Thoracic aorta (tissue), 2 donors: Measurements from ENCODE around the gene TBX6. TPM values are rescaled to one million over a fixed set of nuclear protein-coding genes. Genes with fewer than 3 reads are reported as not detected.

Source experiments
- ATAC-seq: fragments of 150-250 bp; one replicate; pipeline ENCODE4 v1.8.0; 2017; ENCODE audit warnings: low read depth; ENCODE audit not compliant: insufficient number of reproducible peaks, low FRiP score
- DNase-seq: peaks from one replicate; pipeline ENCODE4 v3.0.0-alpha.2; 2020; ENCODE audit warnings: low spot score
- H3K27ac ChIP-seq, 2 donors: fragments of 200-600 bp; sonication (generic); 1 replicate in 1 of 2; 2 replicates in 1 of 2; pipeline ENCODE4 v1.5.1; 2016; ENCODE audit warnings: mild to moderate bottlenecking in 2 of 2, moderate library complexity in 2 of 2
- H3K27me3 ChIP-seq: fragments of 200-600 bp; sonication (generic); replicated peaks from 2 replicates; pipeline ENCODE4 v1.6.0; 2016; ENCODE audit warnings: mild to moderate bottlenecking; ENCODE audit not compliant: insufficient read depth
- H3K36me3 ChIP-seq: fragments of 200-600 bp; sonication (generic); one replicate; pipeline ENCODE4 v1.5.1; 2016
- H3K4me1 ChIP-seq, 2 donors: fragments of 200-600 bp; sonication (generic); 1 replicate in 1 of 2; 2 replicates in 1 of 2; pipeline versions ENCODE4 v1.5.1 to v1.6.0; 2016; ENCODE audit warnings: low read depth in 2 of 2, mild to moderate bottlenecking in 1 of 2; ENCODE audit not compliant: control insufficient read depth in 1 of 2
- H3K4me3 ChIP-seq: fragments of 200-600 bp; sonication (generic); 2 replicates; pipeline ENCODE4 v1.5.1; 2016; ENCODE audit warnings: mild to moderate bottlenecking
- H3K9me3 ChIP-seq: fragments of 200-600 bp; sonication (generic); 2 replicates; pipeline ENCODE4 v1.5.1; 2016
- CTCF ChIP-seq: fragments of 200-600 bp; sonication (generic); IDR thresholded peaks from one replicate; pipeline ENCODE4 v1.5.1; 2019; ENCODE audit warnings: antibody characterized with exemption
- total RNA-seq, 2 donors: library from RNA; depleted of rRNA; stranded (reverse); fragments of >200 nt; gene quantifications; one replicate each; pipeline versions ENCODE4 v1.1.0 to v1.2.3, GENCODE V29; 2016

TBX6 gene
- under 1 TPM in 1 of 2 donors, not detected in 1; 0.56 TPM for total RNA-seq

- peaks cover 12% of the 10 kb centered on the region for H3K36me3 ChIP-seq
- peak within 1 kb of the TSS; percentile 73 for H3K4me3 ChIP-seq
- peak within 1 kb of the TSS; percentile 65 to 77 for H3K27ac ChIP-seq
- ATAC-seq (peak; percentile 39), DNase-seq (peak; percentile 68)
- H3K9me3 ChIP-seq = no peaks in the 10 kb centered on the region
- TF ChIP-seq CTCF = peak; percentile 87
- H3K27me3 ChIP-seq = no peaks in the 10 kb centered on the region
- peaks cover 24 to 48% of the 10 kb centered on the region in 2 donors for H3K4me1 ChIP-seq
These were observed at the start of gene TBX6 for GRCh38 chr16:30091474-30092372. TSS of gene TBX6 (minus strand) at chr16:30091924. CDS start at chr16:30091193, 731 bp downstream.

DNA sequence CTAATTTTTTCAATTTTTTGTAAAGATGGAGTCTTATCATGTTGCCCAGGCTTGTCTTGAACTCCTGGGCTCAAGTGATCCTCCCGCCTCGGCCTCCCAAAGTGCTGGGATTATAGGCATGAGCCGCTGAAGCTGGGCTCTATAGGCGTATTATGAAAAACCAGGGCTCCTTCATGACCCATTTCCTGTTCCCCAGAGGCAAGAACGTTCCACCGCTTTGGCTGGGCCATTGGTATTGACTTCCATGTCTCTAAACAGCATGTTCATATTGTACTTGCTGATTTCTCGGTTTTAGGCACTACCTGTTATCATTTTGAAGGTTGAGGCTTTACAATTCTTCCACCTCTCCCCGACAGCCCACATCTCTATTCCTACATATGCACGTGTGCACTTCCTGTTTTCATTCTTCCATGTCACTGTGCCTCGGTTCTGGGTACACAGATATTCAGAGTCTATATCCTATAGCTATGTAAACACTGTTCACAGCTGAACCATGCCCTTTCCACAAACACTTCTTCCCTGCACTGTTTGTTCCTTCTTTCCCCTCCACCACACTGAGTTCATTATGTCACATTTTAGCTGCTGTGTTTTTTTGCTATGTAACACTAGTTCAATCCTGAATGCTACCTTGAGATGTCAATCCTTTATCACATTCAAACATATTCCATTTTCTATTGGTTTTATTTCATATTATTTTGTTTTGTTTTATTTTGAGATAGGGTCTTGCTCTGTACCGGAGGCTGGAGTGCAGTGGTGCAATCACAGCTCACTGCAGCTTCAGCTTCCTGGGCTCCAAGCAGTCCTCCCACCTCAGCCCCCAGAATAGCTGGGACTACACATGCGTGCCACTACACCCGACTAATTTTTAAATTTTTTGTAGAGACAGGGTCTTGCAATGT lies 48.1 kb upstream of the TBX6 start:
- Histone ChIP-seq H3K4me1 (no peaks in the 10 kb centered on the region), H3K27me3 (no peaks in the 10 kb centered on the region), H3K9me3 (no peaks in the 10 kb centered on the region), H3K27ac (no peak overlapping the region), H3K36me3 (no peaks in the 10 kb centered on the region), H3K4me3 (no peak overlapping the region)
- DNase-seq (no peak), ATAC-seq (no peak)
- TF ChIP-seq CTCF = no peak

DNA sequence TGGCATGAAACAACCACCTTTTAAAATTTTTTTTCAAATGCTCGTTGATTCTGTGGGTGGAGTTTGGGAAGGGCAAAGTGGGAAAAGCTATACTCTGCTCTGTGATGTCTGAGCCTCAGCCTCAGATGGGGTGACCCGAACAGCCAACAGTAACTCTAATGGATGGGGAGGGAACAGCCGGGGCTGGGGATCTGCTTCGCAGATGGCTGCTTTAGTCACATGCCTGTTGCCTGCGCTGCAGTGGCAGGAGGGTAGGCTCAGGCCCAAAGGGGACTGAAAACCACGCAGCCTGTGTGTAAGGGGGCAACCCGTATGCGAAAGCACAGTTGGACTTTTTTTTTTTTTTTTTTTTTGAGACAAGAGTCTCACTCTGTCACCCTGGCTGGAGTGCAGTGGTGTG lies 46.2 kb upstream of the TBX6 start:
- H3K27ac ChIP-seq = no peak overlapping the region
- H3K36me3 ChIP-seq = no peaks in the 10 kb centered on the region
- no peaks in the 10 kb centered on the region for H3K9me3 ChIP-seq
- H3K27me3 ChIP-seq = no peaks in the 10 kb centered on the region
- TF ChIP-seq CTCF = no peak
- no peak overlapping the region for H3K4me3 ChIP-seq
- no peaks in the 10 kb centered on the region for H3K4me1 ChIP-seq
- no peak for DNase-seq
- no peak for ATAC-seq

DNA sequence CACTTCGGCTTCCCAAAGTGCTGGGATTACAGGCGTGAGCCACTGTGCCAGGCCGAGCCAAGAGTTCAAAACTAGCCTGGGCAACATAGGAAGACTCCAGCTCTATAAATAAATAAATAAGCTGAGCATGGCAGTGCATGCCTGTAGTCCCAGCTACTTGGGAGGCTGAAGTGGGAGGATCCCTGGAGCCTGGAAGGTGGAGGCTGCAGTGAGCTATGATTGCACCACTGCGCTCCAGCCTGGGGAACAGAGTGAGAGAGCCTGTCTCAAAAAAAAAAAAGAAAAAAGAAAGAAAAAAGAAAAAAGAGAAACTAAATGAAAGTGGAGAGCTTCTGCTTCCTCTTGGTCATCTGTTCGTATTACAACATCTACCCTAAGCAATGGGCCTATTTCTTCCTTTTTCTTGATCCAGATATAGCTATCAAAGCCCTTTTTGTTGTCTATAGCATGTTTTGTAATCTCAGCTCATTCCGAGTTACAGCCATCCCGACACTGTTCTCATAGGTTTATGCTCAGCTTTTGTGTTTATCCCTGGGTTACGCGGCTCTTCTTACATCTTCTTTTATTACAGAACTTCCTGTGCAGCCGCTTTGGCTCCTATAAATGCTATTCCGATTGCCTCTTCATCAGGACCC lies 45.4 kb upstream of the TBX6 start:
- no peak for DNase-seq
- no peak overlapping the region for H3K27ac ChIP-seq

More for the DNA sequence above, 45.4 kb upstream of the TBX6 start:
- no peaks in the 10 kb centered on the region for H3K36me3 ChIP-seq
- no peaks in the 10 kb centered on the region for H3K9me3 ChIP-seq
- TF ChIP-seq CTCF = no peak
- H3K4me3 ChIP-seq = no peak overlapping the region
- ATAC-seq = no peak
- H3K27me3 ChIP-seq = no peaks in the 10 kb centered on the region
- H3K4me1 ChIP-seq = no peaks in the 10 kb centered on the region
